GM19043 (cell line): ENCODE data around the gene KSR2.

Experiments used
- ATAC-seq: cut with Tn5 transposase; IDR thresholded peaks from one replicate; pipeline ENCODE4 v1.9.1; 2021; ENCODE audit warnings: low read depth; ENCODE audit not compliant: unreplicated experiment

KSR2 gene

GRCh38 chr12:117707861-117708260 lies 260.9 kb downstream of the KSR2 start:
- no peak for ATAC-seq

GRCh38 chr12:117703584-117703983 lies 265.2 kb downstream of the KSR2 start:
- no peak for ATAC-seq

- no peak for ATAC-seq
Observed at GRCh38 chr12:117702741-117703140, 266.0 kb downstream of the KSR2 start.

- ATAC-seq: no peak
Observed at GRCh38 chr12:117699575-117699974, 269.2 kb downstream of the KSR2 start.

GRCh38 chr12:117699118-117699517 lies 269.7 kb downstream of the KSR2 start:
- no peak for ATAC-seq

GRCh38 chr12:117695956-117696355 lies 272.8 kb downstream of the KSR2 start:
- no peak for ATAC-seq

GRCh38 chr12:117692512-117692911 lies 276.3 kb downstream of the KSR2 start:
- ATAC-seq: no peak

- ATAC-seq: no peak
Observed at GRCh38 chr12:117689857-117690256, 278.9 kb downstream of the KSR2 start.

GRCh38 chr12:117688446-117688845 lies 280.3 kb downstream of the KSR2 start:
- no peak for ATAC-seq

GRCh38 chr12:117686911-117687377 lies 281.8 kb downstream of the KSR2 start:
- ATAC-seq: no peak

GRCh38 chr12:117686210-117686609 lies 282.6 kb downstream of the KSR2 start:
- no peak for ATAC-seq

- ATAC-seq: no peak
Observed at GRCh38 chr12:117685110-117685926, 283.5 kb downstream of the KSR2 start.

- no peak for ATAC-seq
Observed at GRCh38 chr12:117684471-117684870, 284.3 kb downstream of the KSR2 start.

- ATAC-seq: no peak
Observed at GRCh38 chr12:117680312-117680711, 288.5 kb downstream of the KSR2 start.

GRCh38 chr12:117679776-117680175 lies 289.0 kb downstream of the KSR2 start:
- no peak for ATAC-seq

GRCh38 chr12:117674763-117675162 lies 294.0 kb downstream of the KSR2 start:
- ATAC-seq: no peak

GRCh38 chr12:117674313-117674712 lies 294.5 kb downstream of the KSR2 start:
- no peak for ATAC-seq

- no peak for ATAC-seq
Observed at GRCh38 chr12:117671734-117672133, 297.1 kb downstream of the KSR2 start.

- no peak for ATAC-seq
Observed at GRCh38 chr12:117664169-117664568, 304.6 kb downstream of the KSR2 start.

- ATAC-seq: no peak
Observed at GRCh38 chr12:117662620-117663395, 306.0 kb downstream of the KSR2 start.

GRCh38 chr12:117662220-117662619 lies 306.6 kb downstream of the KSR2 start:
- ATAC-seq: no peak

GRCh38 chr12:117661471-117661870 lies 307.3 kb downstream of the KSR2 start:
- no peak for ATAC-seq
